ENCODE results near the gene STRA8.

GRCh38 chr7:135291809-135292253, 58.2 kb downstream of the STRA8 start:
- TF ChIP-seq YY1 (IDR thresholded peaks at IDR 0.05; ENCODE audit: low read depth) (no peak), CEBPB (IDR thresholded peaks at IDR 0.05) (0 out of 2 replicates have a peak, but pooled peaks have one; percentile 10), MAX (IDR thresholded peaks at IDR 0.05) (peak; percentile 70), EP300 (IDR thresholded peaks at IDR 0.05; ENCODE audit: borderline replicate concordance) (peak; percentile 71), TCF12 (IDR thresholded peaks at IDR 0.05; ENCODE audit: low read depth) (peak; percentile 56; the same call in 1 of the 2 replicates), TEAD4 (IDR thresholded peaks at IDR 0.05) (no peak)
- TF ChIP-seq, protein P1, sequence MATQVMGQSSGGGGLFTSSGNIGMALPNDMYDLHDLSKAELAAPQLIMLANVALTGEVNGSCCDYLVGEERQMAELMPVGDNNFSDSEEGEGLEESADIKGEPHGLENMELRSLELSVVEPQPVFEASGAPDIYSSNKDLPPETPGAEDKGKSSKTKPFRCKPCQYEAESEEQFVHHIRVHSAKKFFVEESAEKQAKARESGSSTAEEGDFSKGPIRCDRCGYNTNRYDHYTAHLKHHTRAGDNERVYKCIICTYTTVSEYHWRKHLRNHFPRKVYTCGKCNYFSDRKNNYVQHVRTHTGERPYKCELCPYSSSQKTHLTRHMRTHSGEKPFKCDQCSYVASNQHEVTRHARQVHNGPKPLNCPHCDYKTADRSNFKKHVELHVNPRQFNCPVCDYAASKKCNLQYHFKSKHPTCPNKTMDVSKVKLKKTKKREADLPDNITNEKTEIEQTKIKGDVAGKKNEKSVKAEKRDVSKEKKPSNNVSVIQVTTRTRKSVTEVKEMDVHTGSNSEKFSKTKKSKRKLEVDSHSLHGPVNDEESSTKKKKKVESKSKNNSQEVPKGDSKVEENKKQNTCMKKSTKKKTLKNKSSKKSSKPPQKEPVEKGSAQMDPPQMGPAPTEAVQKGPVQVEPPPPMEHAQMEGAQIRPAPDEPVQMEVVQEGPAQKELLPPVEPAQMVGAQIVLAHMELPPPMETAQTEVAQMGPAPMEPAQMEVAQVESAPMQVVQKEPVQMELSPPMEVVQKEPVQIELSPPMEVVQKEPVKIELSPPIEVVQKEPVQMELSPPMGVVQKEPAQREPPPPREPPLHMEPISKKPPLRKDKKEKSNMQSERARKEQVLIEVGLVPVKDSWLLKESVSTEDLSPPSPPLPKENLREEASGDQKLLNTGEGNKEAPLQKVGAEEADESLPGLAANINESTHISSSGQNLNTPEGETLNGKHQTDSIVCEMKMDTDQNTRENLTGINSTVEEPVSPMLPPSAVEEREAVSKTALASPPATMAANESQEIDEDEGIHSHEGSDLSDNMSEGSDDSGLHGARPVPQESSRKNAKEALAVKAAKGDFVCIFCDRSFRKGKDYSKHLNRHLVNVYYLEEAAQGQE (IDR thresholded peaks at IDR 0.05; ENCODE audit: low read depth): no peak
